ENCODE data around the gene ALDH8A1. TPM values are rescaled to one million over a fixed set of nuclear protein-coding genes. Genes with fewer than 3 reads are reported as not detected.

Gene ALDH8A1
- polyA plus RNA-seq, 4 donors, result 1.3 to 32.8 (median 21.1) TPM

DNA sequence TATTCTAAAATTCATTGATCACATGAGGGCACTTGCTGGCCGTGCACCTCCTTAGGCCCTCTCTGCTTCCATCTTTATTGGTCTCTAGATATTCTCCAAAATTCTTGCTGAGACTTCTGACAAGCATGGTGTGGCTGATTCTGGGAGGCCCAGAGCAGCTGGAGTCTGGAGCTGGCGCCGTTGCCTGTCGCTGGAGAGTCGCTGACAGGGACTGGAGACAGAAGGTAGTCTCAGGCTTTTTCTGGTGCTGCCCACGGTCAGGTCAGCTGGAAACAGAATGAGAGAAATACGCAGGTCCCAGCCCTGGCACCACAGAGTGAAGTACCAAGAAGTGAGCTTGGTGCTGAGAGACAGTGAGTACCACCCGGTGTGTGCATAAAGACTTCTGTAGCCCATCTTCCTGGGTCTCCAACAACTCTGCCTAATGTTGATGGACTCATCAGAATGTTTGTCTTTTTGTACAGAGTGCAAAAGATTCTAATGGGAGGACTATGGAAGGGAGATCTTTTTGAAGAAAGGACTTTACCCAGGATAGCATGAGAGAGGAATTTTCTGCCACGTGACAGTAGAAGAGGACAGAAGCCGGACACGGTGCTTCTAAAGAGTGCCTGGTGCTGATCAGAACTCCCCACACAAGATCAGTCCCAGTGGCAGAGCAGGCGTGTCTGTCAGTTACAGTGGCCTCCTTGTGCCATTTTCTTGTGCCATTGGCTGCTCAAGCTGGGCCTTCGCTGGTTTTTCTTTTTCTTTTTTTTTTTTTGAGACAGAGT is 1.8 kb upstream of the ALDH8A1 start:
- DNase-seq (ENCODE audit: low read depth in 4 of 4, low spot score in 3 of 4), result no peak

- no peak for DNase-seq (ENCODE audit: low read depth in 4 of 4, low spot score in 3 of 4)
Measured at GRCh38 chr6:134950482-134950881, 581 bp upstream of the ALDH8A1 start.

GRCh38 chr6:134948691-134949090 is 1.2 kb downstream of the ALDH8A1 start:
- DNase-seq (ENCODE audit: low read depth in 4 of 4, low spot score in 3 of 4), result no peak

- DNase-seq (ENCODE audit: low read depth in 4 of 4, low spot score in 3 of 4), result no peak
Measured at GRCh38 chr6:134948142-134948541, 1.8 kb downstream of the ALDH8A1 start.

DNA sequence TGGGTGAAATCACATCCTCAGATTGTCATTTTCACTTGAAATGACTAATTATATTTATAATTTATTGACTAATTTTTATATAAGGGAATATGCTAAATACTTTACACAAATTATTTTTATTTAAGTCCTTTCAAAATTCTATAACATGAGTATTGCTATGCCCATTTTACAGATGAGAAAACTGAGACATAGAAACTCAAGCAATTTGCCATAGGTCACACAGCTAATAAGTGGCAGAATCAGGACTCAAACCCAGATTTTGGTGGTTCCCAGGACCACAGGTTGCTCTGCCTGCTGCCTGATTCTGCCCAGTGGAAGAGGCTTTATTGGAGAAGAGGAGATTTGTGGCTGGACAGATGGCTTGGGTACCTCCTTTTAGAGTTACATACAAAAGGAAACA is 4.9 kb downstream of the ALDH8A1 start:
- DNase-seq (ENCODE audit: low read depth in 4 of 4, low spot score in 3 of 4), result no peak

- no peak for DNase-seq (ENCODE audit: low read depth in 4 of 4, low spot score in 3 of 4)
Measured at GRCh38 chr6:134943522-134944111, 6.3 kb downstream of the ALDH8A1 start.

DNA sequence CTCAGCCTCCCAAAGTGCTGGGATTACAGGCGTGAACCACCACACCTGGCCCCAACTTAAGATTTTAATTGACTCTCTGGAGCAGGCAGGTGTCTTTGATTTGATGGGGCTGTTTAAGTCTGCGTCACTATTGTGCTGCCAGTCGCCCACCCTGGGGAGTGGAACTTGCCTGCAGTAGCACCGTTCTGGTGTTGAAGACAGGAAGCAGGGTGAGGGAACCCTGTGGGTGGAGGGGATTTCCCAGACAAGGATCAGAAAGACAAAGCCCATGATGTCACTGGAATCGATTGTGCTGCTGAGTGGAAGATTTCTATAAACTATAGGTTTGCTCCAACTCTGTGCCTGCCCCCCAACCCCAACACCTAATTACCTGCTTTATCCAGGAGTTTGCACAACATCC is 11.0 kb downstream of the ALDH8A1 start:
- DNase-seq (ENCODE audit: low read depth in 4 of 4, low spot score in 3 of 4), result no peak

GRCh38 chr6:134937426-134937825 is 12.5 kb downstream of the ALDH8A1 start:
- DNase-seq (ENCODE audit: low read depth in 4 of 4, low spot score in 3 of 4), result no peak

DNA sequence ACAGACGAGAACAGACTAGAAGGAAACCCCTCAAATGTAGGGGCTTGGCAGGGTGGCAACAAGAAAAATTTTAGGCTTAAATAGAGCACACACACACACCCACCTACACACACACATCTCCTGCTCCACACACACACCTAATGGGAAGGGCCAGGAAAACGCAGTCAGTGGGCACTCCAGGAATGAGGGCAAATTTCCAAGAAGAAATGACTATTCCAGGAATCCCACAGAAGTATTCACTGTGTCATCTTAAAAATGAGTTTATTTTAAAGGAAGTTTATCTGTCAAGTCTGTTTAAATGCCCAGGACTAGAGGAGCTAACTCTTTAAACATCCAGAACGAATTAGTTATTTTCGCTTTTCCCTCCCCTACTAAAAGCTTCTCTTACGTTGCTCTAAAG is 13.0 kb downstream of the ALDH8A1 start:
- DNase-seq (ENCODE audit: low read depth in 4 of 4, low spot score in 3 of 4), result no peak

GRCh38 chr6:134936476-134936875 is 13.4 kb downstream of the ALDH8A1 start:
- no peak for DNase-seq (ENCODE audit: low read depth in 4 of 4, low spot score in 3 of 4)

DNA sequence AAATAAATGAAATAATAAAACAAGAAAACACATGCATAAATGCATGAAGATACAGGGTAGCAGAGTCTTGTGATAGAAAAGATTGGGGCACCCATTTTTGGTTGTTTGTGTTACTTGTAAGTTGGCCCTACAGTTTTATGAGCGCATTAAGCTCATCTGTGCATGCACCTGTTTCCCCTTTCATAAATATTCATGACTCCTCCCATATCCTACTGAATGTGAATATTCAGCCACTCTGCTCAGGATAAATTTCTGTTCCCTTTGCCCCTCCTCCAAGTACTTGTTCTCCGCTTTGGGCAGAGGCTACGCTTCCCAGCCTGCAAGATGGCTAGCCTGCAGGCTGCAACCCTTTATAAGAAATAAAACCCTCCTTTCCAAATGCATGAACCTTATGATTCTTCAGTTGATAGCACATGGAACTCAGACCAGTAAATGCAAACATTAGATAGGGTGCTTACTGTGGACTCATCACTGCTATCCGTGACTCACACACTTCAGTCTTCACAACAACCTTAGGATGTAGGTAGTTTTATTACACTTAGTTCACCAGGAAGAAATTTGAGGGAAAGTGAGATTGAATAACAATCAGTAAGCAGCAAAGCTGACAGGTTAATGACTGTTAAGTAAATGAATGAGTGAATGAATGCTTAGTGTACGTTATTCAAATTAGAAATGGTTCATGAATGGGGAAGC is 15.0 kb downstream of the ALDH8A1 start:
- no peak for DNase-seq (ENCODE audit: low read depth in 4 of 4, low spot score in 3 of 4)

GRCh38 chr6:134932535-134933470 is 17.1 kb downstream of the ALDH8A1 start:
- DNase-seq (ENCODE audit: low read depth in 4 of 4, low spot score in 3 of 4), result no peak

DNA sequence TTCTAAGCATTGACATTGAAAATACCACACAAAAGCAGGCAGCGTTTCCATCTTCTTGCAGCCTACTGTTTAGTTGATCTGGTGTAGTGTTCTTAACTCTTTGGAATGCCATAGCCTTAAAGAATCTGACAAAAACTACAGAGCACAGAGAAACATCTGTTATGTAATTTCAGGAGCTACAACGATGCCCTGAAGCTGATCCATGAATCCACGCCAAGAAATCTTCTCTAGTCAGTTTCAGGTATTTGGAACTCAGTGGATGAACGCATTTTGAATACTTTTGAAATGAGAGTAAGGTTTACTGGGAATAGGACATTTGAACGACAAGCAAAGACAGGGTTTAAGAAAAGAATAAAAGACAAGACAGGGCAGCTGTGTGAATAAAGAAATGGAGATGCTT is 17.8 kb downstream of the ALDH8A1 start:
- DNase-seq (ENCODE audit: low read depth in 4 of 4, low spot score in 3 of 4), result no peak

GRCh38 chr6:134930463-134930862 is 19.4 kb downstream of the ALDH8A1 start:
- no peak for DNase-seq (ENCODE audit: low read depth in 4 of 4, low spot score in 3 of 4)

GRCh38 chr6:134928151-134928900 is 21.6 kb downstream of the ALDH8A1 start:
- no peak for DNase-seq (ENCODE audit: low read depth in 4 of 4, low spot score in 3 of 4)

DNA sequence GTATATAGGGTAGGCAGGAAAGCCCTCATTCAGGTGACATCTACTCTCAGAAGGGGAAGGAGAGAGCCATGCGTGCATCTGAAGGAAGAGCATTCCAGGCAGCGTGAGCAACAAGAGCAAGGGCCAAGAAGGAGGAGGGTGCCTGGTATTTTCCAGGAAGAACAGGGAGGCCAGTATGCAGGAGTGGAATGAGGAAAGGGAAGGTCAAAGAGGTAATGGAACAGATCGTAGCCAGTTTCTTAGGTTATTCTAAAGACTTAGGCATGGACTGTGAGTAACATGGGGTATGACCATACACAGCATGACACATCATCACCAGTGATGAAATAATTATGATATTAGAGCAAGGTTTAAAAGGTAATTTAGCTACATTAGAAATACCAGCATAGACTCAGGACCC is 24.1 kb downstream of the ALDH8A1 start:
- no peak for DNase-seq (ENCODE audit: low read depth in 4 of 4, low spot score in 3 of 4)

DNA sequence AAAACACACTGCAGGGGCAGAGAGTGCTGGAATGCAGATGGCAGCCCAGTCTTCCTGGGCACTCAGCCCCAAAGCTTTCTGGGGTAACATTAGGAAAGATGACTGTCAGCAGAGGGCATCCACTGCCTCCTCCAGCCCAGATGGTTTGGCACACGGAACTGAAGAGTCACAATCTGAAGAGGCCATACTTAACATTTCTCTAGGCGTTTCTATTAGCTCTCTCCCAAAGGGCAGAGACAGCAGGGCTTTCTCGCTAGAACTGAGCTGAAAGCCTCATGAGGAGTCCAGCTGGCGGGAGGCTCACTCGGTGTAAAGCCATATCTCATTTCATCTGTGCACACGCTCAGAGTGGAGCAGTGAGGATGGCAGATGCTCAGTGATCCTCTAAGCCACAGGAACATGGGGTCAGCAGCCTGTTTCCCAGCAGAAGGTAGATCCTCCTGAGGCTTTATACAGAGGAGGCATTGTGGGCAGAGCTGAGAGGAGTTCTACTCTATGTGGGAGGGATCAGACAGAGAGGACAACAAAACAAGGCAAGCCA is 28.1 kb downstream of the ALDH8A1 start:
- DNase-seq (ENCODE audit: low read depth in 4 of 4, low spot score in 3 of 4), result no peak

DNA sequence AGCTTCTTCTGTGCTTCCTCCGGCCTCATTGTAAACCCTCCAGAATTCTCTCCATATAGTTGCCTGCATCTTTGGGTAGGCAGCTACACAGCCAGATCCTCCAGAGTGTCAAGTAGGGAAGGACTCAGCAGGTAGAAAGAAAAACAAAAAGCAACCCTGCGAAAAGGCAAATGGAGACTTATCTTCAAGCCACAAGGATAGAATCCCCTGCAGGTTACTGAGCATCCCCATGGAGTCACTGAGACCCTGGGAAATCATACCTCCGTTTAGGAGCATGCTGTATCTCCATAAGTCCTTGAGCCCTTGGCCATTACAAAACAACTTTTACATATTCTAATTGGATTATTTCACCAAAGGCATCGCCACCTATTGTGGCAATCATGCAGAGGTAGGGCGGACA is 28.6 kb downstream of the ALDH8A1 start:
- DNase-seq (ENCODE audit: low read depth in 4 of 4, low spot score in 3 of 4), result no peak

- DNase-seq (ENCODE audit: low read depth in 4 of 4, low spot score in 3 of 4), result no peak
Measured at GRCh38 chr6:134920422-134920821, 29.5 kb downstream of the ALDH8A1 start.

GRCh38 chr6:134918418-134918961 is 31.4 kb downstream of the ALDH8A1 start:
- DNase-seq (ENCODE audit: low read depth in 4 of 4, low spot score in 3 of 4), result no peak

Data from left renal pelvis (tissue), 4 donors.